ENCODE results near the gene TBX10. TPM values are rescaled to one million over a fixed set of nuclear protein-coding genes. Genes with fewer than 3 reads are reported as not detected.
A peak's percentile ranks its signal among the peaks of the same experiment; 100 is the strongest.
"Not testable (repeated sequence)": the region's sequence is repeated elsewhere in the genome, so short reads cannot be mapped to it uniquely, and the experiment has no call there.

The TBX10 gene
- total RNA-seq, 4 donors from 2014 or later: not detected

DNA sequence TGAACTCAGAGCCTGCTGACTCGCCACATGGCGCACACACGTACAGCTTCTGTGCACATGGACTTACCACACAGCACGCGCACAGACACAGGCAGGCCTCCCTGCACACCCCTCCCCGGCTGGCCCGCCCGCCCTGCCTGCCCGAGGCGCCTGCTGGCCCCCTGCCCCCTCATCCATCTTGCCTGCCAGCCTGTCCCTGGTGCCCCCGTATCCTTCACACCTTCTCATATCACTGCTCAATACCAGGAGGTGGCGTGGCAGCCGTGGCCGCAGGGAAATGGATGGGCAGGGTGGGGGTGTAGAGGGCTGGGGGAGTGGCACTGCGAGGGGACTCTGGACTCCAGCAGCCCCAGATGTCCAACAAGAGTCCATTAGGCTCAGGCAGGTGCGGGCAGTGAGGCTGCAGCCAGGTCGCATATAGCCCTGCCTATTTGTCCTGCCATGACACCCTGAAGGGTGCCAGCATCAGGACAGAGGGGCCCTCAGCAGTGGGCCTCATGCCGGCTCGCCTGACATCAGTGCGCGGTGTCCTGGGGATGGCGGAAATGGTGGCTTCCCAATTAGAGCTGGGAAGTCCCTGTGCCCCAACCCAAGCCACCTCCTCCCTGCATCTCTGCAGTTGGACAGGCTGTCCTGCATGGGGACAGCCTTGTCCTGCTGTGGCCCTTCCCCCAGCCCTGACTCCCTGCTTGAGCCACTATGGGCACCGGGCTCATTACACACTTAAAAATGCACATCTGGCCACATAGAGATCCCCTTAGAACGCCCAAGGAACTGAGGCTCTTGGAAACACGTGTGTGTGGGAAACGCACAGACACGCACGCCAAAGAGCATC lies 2.0 kb upstream of the TBX10 start:
- Histone ChIP-seq H3K4me3 (no peak overlapping the region), H3K27me3 (peaks cover 0 to 45% (median 0%) of the 10 kb centered on the region in 4 donors), H3K27ac (replicated peaks in 1 of 4) (no peak overlapping the region), H3K36me3 (no peaks in the 10 kb centered on the region), H3K4me1 (peaks cover 0 to 6% (median 2%) of the 10 kb centered on the region in 4 donors), H3K9me3 (no peaks in the 10 kb centered on the region)
- WGBS: 78% methylated on average over 21 of the region's 28 CpGs
- TF ChIP-seq EP300 (IDR thresholded peaks at IDR 0.05) (no peak), POLR2AphosphoS5 (IDR thresholded peaks at IDR 0.05) (no peak), CTCF (IDR thresholded peaks at IDR 0.05) (no peak), POLR2A (IDR thresholded peaks at IDR 0.05; ENCODE audit: low read depth) (no peak)
- no peak for DNase-seq (ENCODE audit: extremely low spot score)
- intact Hi-C loops (cut with DNase I): no loop called here

- H3K27me3 ChIP-seq: peaks cover 0 to 38% (median 0%) of the 10 kb centered on the region in 4 donors
- TF ChIP-seq EP300 (IDR thresholded peaks at IDR 0.05): no peak
- TF ChIP-seq POLR2AphosphoS5 (IDR thresholded peaks at IDR 0.05): no peak
- TF ChIP-seq CTCF (IDR thresholded peaks at IDR 0.05): no peak
- no peak for TF ChIP-seq POLR2A (IDR thresholded peaks at IDR 0.05; ENCODE audit: low read depth)
- H3K4me3 ChIP-seq: no peak overlapping the region
- intact Hi-C loops (cut with DNase I): no loop called here
- no peak overlapping the region for H3K27ac ChIP-seq (replicated peaks in 1 of 4)
- no peak for DNase-seq (ENCODE audit: extremely low spot score)
- peaks cover 0 to 6% (median 2%) of the 10 kb centered on the region in 4 donors for H3K4me1 ChIP-seq
- H3K9me3 ChIP-seq: no peaks in the 10 kb centered on the region
- H3K36me3 ChIP-seq: no peaks in the 10 kb centered on the region
- 82% methylated on average over 6 of the region's 12 CpGs for WGBS
These were observed 1.3 kb upstream of the TBX10 start for GRCh38 chr11:67640758-67641337.

GRCh38 chr11:67640021-67640757 lies 626 bp upstream of the TBX10 start:
- intact Hi-C loops (cut with DNase I): no loop called here
- Histone ChIP-seq H3K36me3 (no peaks in the 10 kb centered on the region), H3K27me3 (peaks cover 0 to 36% (median 0%) of the 10 kb centered on the region in 4 donors), H3K4me3 (no peak overlapping the region), H3K9me3 (no peaks in the 10 kb centered on the region), H3K4me1 (peaks cover 0 to 6% (median 2%) of the 10 kb centered on the region in 4 donors), H3K27ac (replicated peaks in 1 of 4) (no peak overlapping the region)
- no peak for DNase-seq (ENCODE audit: extremely low spot score)
- TF ChIP-seq POLR2AphosphoS5 (IDR thresholded peaks at IDR 0.05): no peak
- TF ChIP-seq POLR2A (IDR thresholded peaks at IDR 0.05; ENCODE audit: low read depth): no peak
- no peak for TF ChIP-seq EP300 (IDR thresholded peaks at IDR 0.05)
- peak; percentile 45 to 60 (median 45) for TF ChIP-seq CTCF (IDR thresholded peaks at IDR 0.05)
- 38% methylated on average over 16 of the region's 23 CpGs for WGBS

GRCh38 chr11:67638535-67639437 lies 777 bp downstream of the TBX10 start:
- Histone ChIP-seq H3K4me3 (no peak overlapping the region), H3K36me3 (no peaks in the 10 kb centered on the region), H3K9me3 (no peaks in the 10 kb centered on the region), H3K27me3 (peaks cover 0 to 44% (median 0%) of the 10 kb centered on the region in 4 donors), H3K4me1 (peaks cover 0 to 6% (median 2%) of the 10 kb centered on the region in 4 donors), H3K27ac (replicated peaks in 1 of 4) (no peak overlapping the region)
- 90% methylated on average over 8 of the region's 24 CpGs for WGBS
- no peak for TF ChIP-seq POLR2A (IDR thresholded peaks at IDR 0.05; ENCODE audit: low read depth)
- intact Hi-C loops (cut with DNase I): no loop called here
- no peak for DNase-seq (ENCODE audit: extremely low spot score)

DNA sequence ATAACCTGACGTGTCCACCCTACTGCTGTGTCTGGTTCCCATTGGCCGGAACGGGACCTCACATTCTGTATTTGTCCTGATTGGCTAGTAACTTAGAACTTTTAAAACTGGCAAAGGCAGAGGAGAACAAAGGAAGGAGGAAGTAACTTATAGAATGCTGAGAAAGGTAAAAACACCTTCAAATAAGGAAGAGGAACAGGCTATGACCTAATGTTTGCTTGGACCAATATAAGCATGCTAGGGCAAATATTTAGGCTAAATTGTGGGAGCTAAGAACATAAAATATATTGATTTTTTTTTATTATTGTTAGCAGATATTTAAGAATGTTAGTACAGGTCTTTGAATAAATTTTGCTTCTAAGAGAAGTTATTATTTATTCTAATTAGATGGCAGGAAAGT lies 2.1 kb downstream of the TBX10 start:
- H3K27ac ChIP-seq (replicated peaks in 1 of 4); H3K9me3 ChIP-seq; H3K4me3 ChIP-seq; H3K36me3 ChIP-seq; DNase-seq (ENCODE audit: extremely low spot score); H3K4me1 ChIP-seq; intact Hi-C loops (cut with DNase I): not testable (repeated sequence)
- WGBS: 79% methylated on average over 3 of the region's 3 CpGs
- peaks cover 0 to 44% (median 0%) of the 10 kb centered on the region in 4 donors for H3K27me3 ChIP-seq
